Measurements from ENCODE around the gene CABYR. TPM values are rescaled to one million over a fixed set of nuclear protein-coding genes. Genes with fewer than 3 reads are reported as not detected.
"Not testable (repeated sequence)": the region's sequence is repeated elsewhere in the genome, so short reads cannot be mapped to it uniquely, and the experiment has no call there.

The CABYR gene
- total RNA-seq, 1 donor from 2014 or later, result 7.0 TPM

DNA sequence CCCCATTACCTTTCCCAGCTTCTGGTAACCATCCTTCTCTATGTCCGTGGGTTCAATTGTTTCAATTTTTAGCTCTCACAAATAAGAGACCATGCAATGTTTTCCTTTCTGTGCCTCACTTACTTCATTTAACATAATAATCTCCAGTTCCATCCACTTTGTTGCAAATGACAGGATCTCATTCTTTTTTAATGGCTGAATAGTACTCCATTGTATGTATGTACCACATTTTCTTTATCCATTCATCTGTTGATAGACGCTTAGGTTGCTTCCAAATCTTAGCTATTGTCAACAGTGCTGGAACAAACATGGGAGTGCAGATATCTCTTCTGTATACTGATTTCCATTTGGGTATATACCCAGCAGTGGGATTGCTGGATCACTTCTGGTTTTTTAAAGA is 1.8 kb downstream of the CABYR start:
- H3K4me1 Mint-ChIP-seq (ENCODE audit: low read depth, unreplicated experiment), result no peaks in the 10 kb centered on the region
- no peak for FAIRE-seq
- no peaks in the 10 kb centered on the region for H3K9me3 ChIP-seq (ENCODE audit: insufficient read depth, low read depth, low read length)
- no peaks in the 10 kb centered on the region for H4K20me1 ChIP-seq (ENCODE audit: insufficient read depth, low read length)
- no peak for DNase-seq (ENCODE audit: low read depth)
- no peaks in the 10 kb centered on the region for H3K79me2 ChIP-seq (ENCODE audit: insufficient read depth, low read length)
- no peak overlapping the region for H3K4me2 ChIP-seq (ENCODE audit: low read length)
- peaks cover 1% of the 10 kb centered on the region for H3K36me3 Mint-ChIP-seq (ENCODE audit: low read depth, unreplicated experiment)
- no peak for TF ChIP-seq EZH2 (IDR thresholded peaks at IDR 0.05; ENCODE audit: insufficient read depth, low read length)
- TF ChIP-seq, protein P1, sequence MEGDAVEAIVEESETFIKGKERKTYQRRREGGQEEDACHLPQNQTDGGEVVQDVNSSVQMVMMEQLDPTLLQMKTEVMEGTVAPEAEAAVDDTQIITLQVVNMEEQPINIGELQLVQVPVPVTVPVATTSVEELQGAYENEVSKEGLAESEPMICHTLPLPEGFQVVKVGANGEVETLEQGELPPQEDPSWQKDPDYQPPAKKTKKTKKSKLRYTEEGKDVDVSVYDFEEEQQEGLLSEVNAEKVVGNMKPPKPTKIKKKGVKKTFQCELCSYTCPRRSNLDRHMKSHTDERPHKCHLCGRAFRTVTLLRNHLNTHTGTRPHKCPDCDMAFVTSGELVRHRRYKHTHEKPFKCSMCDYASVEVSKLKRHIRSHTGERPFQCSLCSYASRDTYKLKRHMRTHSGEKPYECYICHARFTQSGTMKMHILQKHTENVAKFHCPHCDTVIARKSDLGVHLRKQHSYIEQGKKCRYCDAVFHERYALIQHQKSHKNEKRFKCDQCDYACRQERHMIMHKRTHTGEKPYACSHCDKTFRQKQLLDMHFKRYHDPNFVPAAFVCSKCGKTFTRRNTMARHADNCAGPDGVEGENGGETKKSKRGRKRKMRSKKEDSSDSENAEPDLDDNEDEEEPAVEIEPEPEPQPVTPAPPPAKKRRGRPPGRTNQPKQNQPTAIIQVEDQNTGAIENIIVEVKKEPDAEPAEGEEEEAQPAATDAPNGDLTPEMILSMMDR (IDR thresholded peaks at IDR 0.05; ENCODE audit: insufficient read depth, low read depth, low read length), result no peak
- H3K27ac Mint-ChIP-seq (ENCODE audit: unreplicated experiment), result no peak overlapping the region
- no peaks in the 10 kb centered on the region for H3K36me3 ChIP-seq (ENCODE audit: insufficient read depth, low read length)
- no peak overlapping the region for H3K4me3 ChIP-seq (ENCODE audit: insufficient read depth, low read depth, low read length)
- no peaks in the 10 kb centered on the region for H3K27me3 ChIP-seq (ENCODE audit: insufficient read depth, low read length)
- no peak overlapping the region for H3K27ac ChIP-seq (ENCODE audit: low read depth, low read length)
- H3K9ac ChIP-seq (ENCODE audit: low read length), result no peak overlapping the region
- no peaks in the 10 kb centered on the region for H3K27me3 Mint-ChIP-seq (ENCODE audit: low read depth, unreplicated experiment)
- no peak overlapping the region for H2AFZ ChIP-seq (ENCODE audit: low read depth, low read length)
- peaks cover 14% of the 10 kb centered on the region for H3K4me1 ChIP-seq (ENCODE audit: insufficient read depth, low read length)
- peak overlapping the region; percentile 47 for H3K4me3 Mint-ChIP-seq (ENCODE audit: unreplicated experiment)
- H3K9me3 Mint-ChIP-seq (ENCODE audit: unreplicated experiment), result no peaks in the 10 kb centered on the region

DNA sequence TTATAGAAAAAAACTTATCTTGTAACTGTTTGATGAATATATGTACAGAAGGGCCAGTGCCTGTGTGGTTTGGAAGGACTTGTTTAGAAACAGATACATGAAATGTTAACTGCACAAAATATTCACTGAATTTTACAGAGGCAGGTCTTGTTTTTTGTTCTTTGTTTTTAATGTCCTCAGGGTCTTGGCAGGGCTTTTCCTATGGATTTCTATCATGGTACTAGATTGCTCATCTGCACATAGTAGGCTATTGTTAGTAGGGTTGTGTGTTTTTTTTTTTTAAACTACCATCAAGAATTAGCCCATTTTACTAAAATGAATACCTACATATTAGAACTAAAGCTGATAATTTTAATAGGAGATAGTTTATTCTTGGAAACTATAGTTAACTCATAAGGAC is 3.5 kb downstream of the CABYR start:
- TF ChIP-seq EZH2 (IDR thresholded peaks at IDR 0.05; ENCODE audit: insufficient read depth, low read length), result no peak
- TF ChIP-seq, protein P1 (IDR thresholded peaks at IDR 0.05; ENCODE audit: insufficient read depth, low read depth, low read length), result no peak
- H3K4me3 Mint-ChIP-seq (ENCODE audit: unreplicated experiment), result no peak overlapping the region
- Histone ChIP-seq H3K4me3 (ENCODE audit: insufficient read depth, low read depth, low read length) (no peak overlapping the region), H3K9ac (ENCODE audit: low read length) (no peak overlapping the region), H3K27me3 (ENCODE audit: insufficient read depth, low read length) (no peaks in the 10 kb centered on the region), H4K20me1 (ENCODE audit: insufficient read depth, low read length) (no peaks in the 10 kb centered on the region), H3K4me2 (ENCODE audit: low read length) (no peak overlapping the region), H3K9me3 (ENCODE audit: insufficient read depth, low read depth, low read length) (no peaks in the 10 kb centered on the region), H3K4me1 (ENCODE audit: insufficient read depth, low read length) (peaks cover 7% of the 10 kb centered on the region), H3K27ac (ENCODE audit: low read depth, low read length) (no peak overlapping the region), H3K79me2 (ENCODE audit: insufficient read depth, low read length) (no peaks in the 10 kb centered on the region), H3K36me3 (ENCODE audit: insufficient read depth, low read length) (no peaks in the 10 kb centered on the region), H2AFZ (ENCODE audit: low read depth, low read length) (no peak overlapping the region)
- FAIRE-seq, result no peak
- H3K36me3 Mint-ChIP-seq (ENCODE audit: low read depth, unreplicated experiment), result peaks cover 9% of the 10 kb centered on the region
- no peak overlapping the region for H3K27ac Mint-ChIP-seq (ENCODE audit: unreplicated experiment)
- no peak for DNase-seq (ENCODE audit: low read depth)
- H3K27me3 Mint-ChIP-seq (ENCODE audit: low read depth, unreplicated experiment), result no peaks in the 10 kb centered on the region
- no peaks in the 10 kb centered on the region for H3K4me1 Mint-ChIP-seq (ENCODE audit: low read depth, unreplicated experiment)
- H3K9me3 Mint-ChIP-seq (ENCODE audit: unreplicated experiment), result no peaks in the 10 kb centered on the region

DNA sequence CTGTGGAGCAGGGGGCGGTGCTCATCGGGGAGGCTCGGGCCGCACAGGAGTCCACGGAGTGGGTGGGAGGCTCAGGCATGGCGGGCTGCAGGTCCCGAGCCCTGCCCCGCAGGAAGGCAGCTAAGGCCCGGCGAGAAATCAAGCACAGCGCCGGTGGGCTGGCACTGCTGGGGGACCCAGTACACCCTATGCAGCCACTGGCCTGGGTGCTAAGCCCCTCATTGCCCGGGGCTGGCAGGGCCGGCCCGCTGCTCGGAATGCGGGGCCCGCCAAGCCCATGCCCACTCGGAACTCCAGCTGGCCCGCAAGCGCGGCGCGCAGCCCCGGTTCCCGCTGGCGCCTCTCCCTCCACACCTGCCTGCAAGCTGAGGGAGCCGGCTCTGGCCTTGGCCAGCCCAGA is 10.7 kb downstream of the CABYR start:
- not testable (repeated sequence) for H3K9me3 Mint-ChIP-seq (ENCODE audit: unreplicated experiment); H3K4me1 ChIP-seq (ENCODE audit: insufficient read depth, low read length); H3K4me3 ChIP-seq (ENCODE audit: insufficient read depth, low read depth, low read length); H3K4me2 ChIP-seq (ENCODE audit: low read length); H3K27ac Mint-ChIP-seq (ENCODE audit: unreplicated experiment); H3K4me3 Mint-ChIP-seq (ENCODE audit: unreplicated experiment); H3K27ac ChIP-seq (ENCODE audit: low read depth, low read length); H3K9me3 ChIP-seq (ENCODE audit: insufficient read depth, low read depth, low read length); H2AFZ ChIP-seq (ENCODE audit: low read depth, low read length); H4K20me1 ChIP-seq (ENCODE audit: insufficient read depth, low read length); H3K27me3 ChIP-seq (ENCODE audit: insufficient read depth, low read length); H3K27me3 Mint-ChIP-seq (ENCODE audit: low read depth, unreplicated experiment); H3K79me2 ChIP-seq (ENCODE audit: insufficient read depth, low read length); DNase-seq (ENCODE audit: low read depth); H3K9ac ChIP-seq (ENCODE audit: low read length); FAIRE-seq; H3K36me3 ChIP-seq (ENCODE audit: insufficient read depth, low read length); H3K4me1 Mint-ChIP-seq (ENCODE audit: low read depth, unreplicated experiment)
- peaks cover 21% of the 10 kb centered on the region for H3K36me3 Mint-ChIP-seq (ENCODE audit: low read depth, unreplicated experiment)

Data from astrocyte (in vitro differentiated cells and primary cell).